GM18907 (cell line): ENCODE measurements around the gene TPM2.
A peak's percentile ranks its signal among the peaks of the same experiment; 100 is the strongest.
"Not testable (repeated sequence)": the region's sequence is repeated elsewhere in the genome, so short reads cannot be mapped to it uniquely, and the experiment has no call there.

Source experiments
- ATAC-seq: cut with Tn5 transposase; IDR thresholded peaks from one replicate; pipeline ENCODE4 v1.9.1; 2021; ENCODE audit warnings: mild to moderate bottlenecking, moderate library complexity; ENCODE audit not compliant: unreplicated experiment

TPM2 gene

GRCh38 chr9:35657546-35658136, 32.1 kb downstream of the TPM2 start, which contains the start of gene RMRP:
TSS of gene RMRP (minus strand) at chr9:35658019.
- peak; percentile 84 for ATAC-seq

GRCh38 chr9:35656831-35657545, 32.7 kb downstream of the TPM2 start:
- no peak for ATAC-seq

- ATAC-seq, result no peak
These were observed 33.4 kb downstream of the TPM2 start for GRCh38 chr9:35656348-35656747.

GRCh38 chr9:35653611-35654010, 36.1 kb downstream of the TPM2 start:
- ATAC-seq, result no peak

- ATAC-seq, result no peak
These were observed 36.9 kb downstream of the TPM2 start for GRCh38 chr9:35652829-35653209.

GRCh38 chr9:35651956-35652828, 37.5 kb downstream of the TPM2 start:
- ATAC-seq, result no peak

GRCh38 chr9:35650341-35651158, 39.2 kb downstream of the TPM2 start, which contains the start of gene SIT1:
TSS of gene SIT1 (minus strand) at chr9:35650931. CDS start at chr9:35650853, 78 bp downstream.
- no peak for ATAC-seq

GRCh38 chr9:35649431-35650340, 40.0 kb downstream of the TPM2 start:
- no peak for ATAC-seq

GRCh38 chr9:35646533-35647265, 43.0 kb downstream of the TPM2 start:
- ATAC-seq, result peak; percentile 86

GRCh38 chr9:35646153-35646532, 43.6 kb downstream of the TPM2 start:
- ATAC-seq, result peak; percentile 1

- ATAC-seq, result not testable (repeated sequence)
These were observed 44.0 kb downstream of the TPM2 start for GRCh38 chr9:35645736-35646135.

GRCh38 chr9:35643046-35643445, 46.7 kb downstream of the TPM2 start:
- ATAC-seq, result no peak

- ATAC-seq, result not testable (repeated sequence)
These were observed 48.2 kb downstream of the TPM2 start for GRCh38 chr9:35641478-35641877.

- ATAC-seq, result not testable (repeated sequence)
These were observed 49.3 kb downstream of the TPM2 start for GRCh38 chr9:35640431-35640830.

- ATAC-seq, result no peak
These were observed 50.1 kb downstream of the TPM2 start for GRCh38 chr9:35639631-35640030.

- not testable (repeated sequence) for ATAC-seq
These were observed 50.5 kb downstream of the TPM2 start for GRCh38 chr9:35639225-35639624.

- not testable (repeated sequence) for ATAC-seq
These were observed 51.0 kb downstream of the TPM2 start for GRCh38 chr9:35638751-35639150.

GRCh38 chr9:35637427-35637955, 52.2 kb downstream of the TPM2 start:
- ATAC-seq, result not testable (repeated sequence)

- not testable (repeated sequence) for ATAC-seq
These were observed 52.9 kb downstream of the TPM2 start for GRCh38 chr9:35636877-35637246.
